RWPE1 (cell line): ENCODE data around the gene LMBR1.

ENCODE experiments used
- CTCF ChIA-PET: fragments of 350-600 bp; sonication (Branson Sonifier 250); formaldehyde crosslinking; extraction: SDS; loops from one replicate; lab custom pipeline; 2021; lab: Yijun Ruan, JAX
- POLR2A ChIA-PET: fragments of 400-600 bp; formaldehyde crosslinking; extraction: SDS; loops from one replicate; lab custom pipeline; 2020; ENCODE audit warnings: antibody characterized with exemption; ENCODE audit not compliant: low non-redundant PET; lab: Yijun Ruan, JAX
- DNase-seq: peaks from one replicate; pipeline ENCODE4 v3.0.0; 2012; ENCODE audit warnings: low spot score
- H3K27ac ChIP-seq: fragments of 450-650 bp; 2 replicates; pipeline ENCODE4 v1.5.1; 2017
- TF ChIP-seq, protein P1 (sequence below): fragments of 450-650 bp; conservative IDR thresholded peaks from 2 replicates; pipeline ENCODE4 v1.5.1; 2017; ENCODE audit warnings: low read depth, mild to moderate bottlenecking

Gene LMBR1

DNA sequence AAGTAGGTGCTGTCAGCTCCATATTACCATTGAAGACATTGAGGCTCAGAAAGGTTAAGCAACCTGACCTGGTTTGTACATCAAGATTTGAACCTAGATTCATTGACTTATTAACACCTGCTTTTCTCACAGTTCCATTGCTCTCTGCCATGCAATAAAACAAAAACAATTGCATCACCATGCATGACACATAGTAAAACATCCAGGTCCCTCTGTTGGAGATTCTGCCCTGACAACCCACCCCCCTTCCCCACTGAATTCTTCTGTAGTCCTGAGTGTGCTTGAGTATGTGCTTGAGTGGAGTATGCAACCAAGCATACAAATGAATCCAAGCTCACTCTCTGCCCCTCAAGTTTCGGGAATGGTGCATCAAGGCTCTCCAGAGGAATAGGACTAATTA, 6.0 kb upstream of the LMBR1 start:
- TF ChIP-seq, protein P1, sequence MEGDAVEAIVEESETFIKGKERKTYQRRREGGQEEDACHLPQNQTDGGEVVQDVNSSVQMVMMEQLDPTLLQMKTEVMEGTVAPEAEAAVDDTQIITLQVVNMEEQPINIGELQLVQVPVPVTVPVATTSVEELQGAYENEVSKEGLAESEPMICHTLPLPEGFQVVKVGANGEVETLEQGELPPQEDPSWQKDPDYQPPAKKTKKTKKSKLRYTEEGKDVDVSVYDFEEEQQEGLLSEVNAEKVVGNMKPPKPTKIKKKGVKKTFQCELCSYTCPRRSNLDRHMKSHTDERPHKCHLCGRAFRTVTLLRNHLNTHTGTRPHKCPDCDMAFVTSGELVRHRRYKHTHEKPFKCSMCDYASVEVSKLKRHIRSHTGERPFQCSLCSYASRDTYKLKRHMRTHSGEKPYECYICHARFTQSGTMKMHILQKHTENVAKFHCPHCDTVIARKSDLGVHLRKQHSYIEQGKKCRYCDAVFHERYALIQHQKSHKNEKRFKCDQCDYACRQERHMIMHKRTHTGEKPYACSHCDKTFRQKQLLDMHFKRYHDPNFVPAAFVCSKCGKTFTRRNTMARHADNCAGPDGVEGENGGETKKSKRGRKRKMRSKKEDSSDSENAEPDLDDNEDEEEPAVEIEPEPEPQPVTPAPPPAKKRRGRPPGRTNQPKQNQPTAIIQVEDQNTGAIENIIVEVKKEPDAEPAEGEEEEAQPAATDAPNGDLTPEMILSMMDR: no peak
- no peak for DNase-seq
- no peak overlapping the region for H3K27ac ChIP-seq
- ChIA-PET POLR2A (no interaction called here), CTCF (no interaction called here)

DNA sequence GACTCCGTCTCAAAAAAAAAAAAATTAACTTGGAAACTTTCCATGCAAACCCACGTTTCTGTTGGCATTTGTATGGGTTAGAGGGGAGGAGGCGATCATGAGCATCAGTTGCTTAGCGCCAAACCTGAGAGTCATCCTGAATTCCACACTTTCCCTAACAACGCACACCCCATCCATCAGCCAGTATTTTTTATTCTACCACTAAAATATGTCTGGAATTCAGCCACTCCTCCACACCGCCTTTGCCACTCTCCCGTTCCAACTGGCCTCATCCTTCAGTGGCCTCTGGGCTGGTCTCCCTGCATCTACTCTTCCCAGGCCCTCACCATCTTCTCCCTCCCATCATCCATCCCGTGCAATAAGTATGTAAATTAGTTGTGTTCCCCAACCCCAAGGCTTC, 4.7 kb upstream of the LMBR1 start:
- peak; percentile 33 for DNase-seq

DNA sequence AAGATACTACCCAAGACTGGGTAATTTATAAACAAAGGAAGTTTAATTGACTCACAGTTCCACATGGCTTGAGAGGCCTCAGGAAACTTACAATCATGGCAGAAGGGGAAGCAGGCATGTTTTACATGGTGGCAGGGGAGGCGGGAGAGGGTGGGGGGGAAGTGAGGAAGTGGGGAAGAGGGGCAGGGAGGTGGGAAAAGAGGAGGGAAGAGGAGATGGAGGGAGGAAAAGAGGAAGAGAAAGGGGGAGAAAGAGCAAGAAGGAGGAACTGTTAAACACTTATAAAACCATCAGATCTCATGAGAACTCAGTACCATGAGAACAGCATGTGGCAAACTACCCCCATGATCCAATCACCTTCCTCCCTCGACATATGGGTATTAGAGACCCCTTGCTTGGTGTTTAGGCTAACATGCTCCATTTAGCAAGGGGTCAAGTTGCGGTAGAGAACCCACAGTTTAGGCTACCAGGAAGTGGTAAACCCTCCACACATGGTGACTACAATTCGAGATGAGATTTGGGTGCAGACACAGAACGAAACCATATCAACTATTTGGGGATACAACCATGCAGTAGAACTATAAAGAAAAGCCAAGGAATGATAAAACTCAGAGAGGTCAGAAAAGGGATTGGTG, 3.5 kb upstream of the LMBR1 start:
- H3K27ac ChIP-seq: no peak overlapping the region
- ChIA-PET CTCF (no interaction called here), POLR2A (no interaction called here)
- TF ChIP-seq, protein P1: no peak
- DNase-seq: no peak

More for the DNA sequence above, 4.7 kb upstream of the LMBR1 start:
- TF ChIP-seq, protein P1: no peak
- H3K27ac ChIP-seq: peak overlapping the region; percentile 68
- ChIA-PET CTCF (no interaction called here), POLR2A (no interaction called here)

- POLR2A ChIA-PET: no interaction called here
- CTCF ChIA-PET: no interaction called here
- DNase-seq: no peak
- H3K27ac ChIP-seq: peak overlapping the region; percentile 2; the same call in 1 of the 2 replicates
- TF ChIP-seq, protein P1: no peak
These were observed 2.2 kb upstream of the LMBR1 start for GRCh38 chr7:156895024-156895780.

DNA sequence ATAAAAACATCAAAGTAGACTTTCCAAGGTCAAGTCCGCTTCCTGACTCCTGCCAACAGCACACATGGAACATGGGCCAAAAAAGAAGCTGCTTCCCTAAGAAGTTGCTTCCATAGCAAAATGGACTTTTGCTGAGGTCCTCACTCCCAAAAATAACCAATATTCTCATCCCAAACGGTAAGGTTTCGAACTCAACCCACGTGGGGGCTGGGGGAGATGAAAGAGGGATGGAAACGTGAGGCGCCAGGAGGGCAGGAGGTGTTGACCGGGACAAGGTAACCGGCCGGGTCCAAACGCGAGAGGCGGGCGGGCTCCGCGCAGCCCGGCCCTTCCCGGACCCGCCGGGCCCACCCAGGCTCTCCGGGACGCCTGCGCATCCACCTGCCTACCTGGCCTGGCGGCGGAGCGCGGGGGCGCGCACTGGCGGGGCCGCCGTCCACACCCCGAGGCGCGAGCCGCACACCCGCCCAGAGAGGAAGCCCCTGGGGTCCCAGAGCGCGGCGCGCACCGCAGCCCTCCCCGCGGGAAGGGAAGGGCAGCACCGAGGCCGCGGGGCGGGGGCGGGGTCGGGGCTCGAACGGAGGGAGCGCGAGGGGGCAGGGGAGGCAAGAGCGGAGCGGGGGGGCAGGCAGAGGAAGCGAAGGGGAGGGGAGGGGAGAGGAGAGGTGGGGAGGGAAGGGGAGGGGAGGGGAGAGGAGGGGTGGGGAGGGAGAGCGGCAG, 742 bp downstream of the LMBR1 start:
- ChIA-PET CTCF (interaction anchor here (0.8 kb wide), 1 partner anchor 247 kb away, joined by 3 read pairs; no protein-coding TSS in a partner anchor), POLR2A (no interaction called here)
- peak; percentile 34 for DNase-seq
- peak overlapping the region; percentile 93 for H3K27ac ChIP-seq
- TF ChIP-seq, protein P1: no peak

- no peak overlapping the region for H3K27ac ChIP-seq
- CTCF ChIA-PET: no interaction called here
- no peak for DNase-seq
- POLR2A ChIA-PET: no interaction called here
- TF ChIP-seq, protein P1: no peak
These were observed 3.2 kb downstream of the LMBR1 start for GRCh38 chr7:156889746-156890145.
